Measurements from ENCODE around the gene KCNMA1. TPM values are rescaled to one million over a fixed set of nuclear protein-coding genes. Genes with fewer than 3 reads are reported as not detected.

KCNMA1 gene
- total RNA-seq, 3 donors from 2014 or later, result 13.6 to 37.8 (median 15.1) TPM

DNA sequence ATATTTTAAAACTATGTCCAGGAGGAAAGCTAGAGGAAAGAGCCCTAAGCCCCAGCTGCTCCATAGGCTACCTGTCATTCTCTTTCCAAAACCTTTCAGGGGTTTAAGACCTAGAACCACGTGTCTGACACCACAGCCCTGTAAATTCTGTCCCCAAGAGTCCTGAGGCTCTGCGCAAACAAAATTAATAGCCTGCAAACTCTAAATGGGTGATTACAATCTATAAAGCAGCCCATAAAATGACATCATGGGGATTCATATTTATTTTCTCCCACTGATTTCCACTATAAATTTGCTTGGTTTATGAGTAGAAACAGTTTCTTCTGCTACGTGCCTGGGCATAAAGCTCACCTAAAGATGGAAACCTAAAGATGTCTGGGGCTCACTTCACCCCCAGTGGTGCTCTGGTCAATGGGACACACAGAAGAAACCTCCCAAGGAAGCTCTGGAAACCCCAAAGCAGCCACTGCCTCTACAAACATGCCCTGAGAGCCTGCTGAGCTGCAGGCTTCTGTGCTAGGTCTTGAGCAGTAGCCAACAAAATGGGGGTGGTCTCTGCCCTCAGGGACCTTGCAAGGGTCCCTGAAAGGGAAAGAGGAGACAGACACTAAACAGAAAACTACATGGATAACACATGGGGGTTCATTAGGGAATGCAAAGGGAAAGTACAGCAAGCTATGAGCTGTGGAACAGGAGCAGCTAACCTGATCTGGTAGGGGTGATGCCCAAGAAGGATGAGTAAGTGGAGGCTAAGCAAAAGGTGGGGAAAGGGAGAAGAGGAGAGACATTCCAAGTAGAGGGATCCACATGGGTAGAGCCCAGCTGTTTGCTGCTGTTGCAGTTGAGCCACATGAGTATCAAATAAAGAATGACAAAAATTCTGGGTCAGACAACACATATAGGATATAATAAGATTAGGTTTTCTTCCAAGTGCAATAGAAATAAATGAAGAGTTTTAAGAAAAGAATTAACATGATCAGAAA lies 331.7 kb downstream of the KCNMA1 start:
- no peaks in the 10 kb centered on the region for H3K36me3 ChIP-seq
- no peak overlapping the region for H3K27ac ChIP-seq
- no peaks in the 10 kb centered on the region for H3K27me3 ChIP-seq
- no peaks in the 10 kb centered on the region for H3K4me1 ChIP-seq
- H3K4me3 ChIP-seq, result no peak overlapping the region
- no peak for DNase-seq (ENCODE audit: low spot score in 2 of 2)
- TF ChIP-seq, protein P1, sequence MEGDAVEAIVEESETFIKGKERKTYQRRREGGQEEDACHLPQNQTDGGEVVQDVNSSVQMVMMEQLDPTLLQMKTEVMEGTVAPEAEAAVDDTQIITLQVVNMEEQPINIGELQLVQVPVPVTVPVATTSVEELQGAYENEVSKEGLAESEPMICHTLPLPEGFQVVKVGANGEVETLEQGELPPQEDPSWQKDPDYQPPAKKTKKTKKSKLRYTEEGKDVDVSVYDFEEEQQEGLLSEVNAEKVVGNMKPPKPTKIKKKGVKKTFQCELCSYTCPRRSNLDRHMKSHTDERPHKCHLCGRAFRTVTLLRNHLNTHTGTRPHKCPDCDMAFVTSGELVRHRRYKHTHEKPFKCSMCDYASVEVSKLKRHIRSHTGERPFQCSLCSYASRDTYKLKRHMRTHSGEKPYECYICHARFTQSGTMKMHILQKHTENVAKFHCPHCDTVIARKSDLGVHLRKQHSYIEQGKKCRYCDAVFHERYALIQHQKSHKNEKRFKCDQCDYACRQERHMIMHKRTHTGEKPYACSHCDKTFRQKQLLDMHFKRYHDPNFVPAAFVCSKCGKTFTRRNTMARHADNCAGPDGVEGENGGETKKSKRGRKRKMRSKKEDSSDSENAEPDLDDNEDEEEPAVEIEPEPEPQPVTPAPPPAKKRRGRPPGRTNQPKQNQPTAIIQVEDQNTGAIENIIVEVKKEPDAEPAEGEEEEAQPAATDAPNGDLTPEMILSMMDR (IDR thresholded peaks at IDR 0.05), result no peak
- no peak for TF ChIP-seq POLR2A (IDR thresholded peaks at IDR 0.05)
- no peak for TF ChIP-seq POLR2AphosphoS5 (IDR thresholded peaks at IDR 0.05)
- intact Hi-C loops (cut with DNase I; ENCODE audit: low total_unique reads), result no loop called here
- no peaks in the 10 kb centered on the region for H3K9me3 ChIP-seq

DNA sequence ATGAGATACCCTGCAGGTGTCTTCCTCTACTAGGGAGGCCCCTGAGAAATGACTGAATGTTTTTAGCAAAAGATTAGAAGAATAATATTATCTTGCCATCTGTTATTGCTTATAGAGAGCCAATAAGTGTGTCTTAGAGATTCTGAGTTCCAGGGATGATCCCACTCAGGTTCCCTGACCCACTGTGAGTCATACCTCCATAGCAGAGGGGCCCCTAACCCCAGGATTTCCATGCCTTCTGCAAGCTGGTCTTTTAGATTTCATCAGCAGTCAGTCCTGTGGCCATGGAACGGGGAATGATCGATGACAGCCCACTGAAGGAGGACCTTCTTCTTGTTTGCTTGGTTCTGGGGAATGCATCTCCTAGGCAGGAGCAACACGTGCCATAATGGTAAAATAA lies 333.4 kb downstream of the KCNMA1 start:
- no peak overlapping the region for H3K27ac ChIP-seq
- no peak for TF ChIP-seq POLR2AphosphoS5 (IDR thresholded peaks at IDR 0.05)
- TF ChIP-seq, protein P1 (IDR thresholded peaks at IDR 0.05), result no peak
- no peak for TF ChIP-seq POLR2A (IDR thresholded peaks at IDR 0.05)
- H3K36me3 ChIP-seq, result no peaks in the 10 kb centered on the region
- no peaks in the 10 kb centered on the region for H3K9me3 ChIP-seq
- H3K4me1 ChIP-seq, result no peaks in the 10 kb centered on the region
- no peaks in the 10 kb centered on the region for H3K27me3 ChIP-seq
- no peak for DNase-seq (ENCODE audit: low spot score in 2 of 2)
- intact Hi-C loops (cut with DNase I; ENCODE audit: low total_unique reads), result no loop called here
- H3K4me3 ChIP-seq, result no peak overlapping the region

DNA sequence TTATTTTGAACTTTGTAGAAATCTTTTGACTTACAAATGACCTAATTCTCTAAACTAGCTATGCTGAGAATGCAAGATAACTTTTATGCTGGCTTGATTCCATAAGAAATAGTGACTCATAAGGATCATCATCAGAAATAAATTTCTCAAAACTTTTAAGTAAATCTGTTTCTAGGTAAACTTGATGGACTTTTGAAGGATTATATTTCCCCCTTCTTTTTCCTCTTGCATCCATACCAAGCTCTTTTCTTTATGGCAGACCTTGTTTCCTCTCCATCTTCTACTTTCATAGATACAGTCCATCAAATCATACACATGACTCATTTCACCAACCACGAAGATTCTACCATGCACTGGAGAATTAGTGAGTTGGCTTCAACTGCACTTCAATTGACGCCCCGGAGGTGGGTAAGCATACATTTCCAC lies 336.3 kb downstream of the KCNMA1 start:
- Histone ChIP-seq H3K9me3 (no peaks in the 10 kb centered on the region), H3K27ac (no peak overlapping the region), H3K27me3 (no peaks in the 10 kb centered on the region), H3K36me3 (no peaks in the 10 kb centered on the region), H3K4me1 (no peaks in the 10 kb centered on the region), H3K4me3 (no peak overlapping the region)
- no peak for DNase-seq (ENCODE audit: low spot score in 2 of 2)
- TF ChIP-seq POLR2A (IDR thresholded peaks at IDR 0.05) (no peak), POLR2AphosphoS5 (IDR thresholded peaks at IDR 0.05) (no peak)
- TF ChIP-seq, protein P1 (IDR thresholded peaks at IDR 0.05), result no peak
- intact Hi-C loops (cut with DNase I; ENCODE audit: low total_unique reads), result no loop called here

GRCh38 chr10:77300682-77301302 lies 336.8 kb downstream of the KCNMA1 start:
- no peaks in the 10 kb centered on the region for H3K27me3 ChIP-seq
- H3K27ac ChIP-seq, result no peak overlapping the region
- intact Hi-C loops (cut with DNase I; ENCODE audit: low total_unique reads), result no loop called here
- no peaks in the 10 kb centered on the region for H3K4me1 ChIP-seq
- H3K36me3 ChIP-seq, result no peaks in the 10 kb centered on the region
- H3K4me3 ChIP-seq, result no peak overlapping the region
- H3K9me3 ChIP-seq, result no peaks in the 10 kb centered on the region
- no peak for DNase-seq (ENCODE audit: low spot score in 2 of 2)
- no peak for TF ChIP-seq POLR2A (IDR thresholded peaks at IDR 0.05)
- TF ChIP-seq, protein P1 (IDR thresholded peaks at IDR 0.05), result no peak
- no peak for TF ChIP-seq POLR2AphosphoS5 (IDR thresholded peaks at IDR 0.05)

- Histone ChIP-seq H3K27ac (no peak overlapping the region), H3K36me3 (no peaks in the 10 kb centered on the region), H3K4me1 (no peaks in the 10 kb centered on the region), H3K27me3 (no peaks in the 10 kb centered on the region), H3K9me3 (no peaks in the 10 kb centered on the region), H3K4me3 (no peak overlapping the region)
- no peak for DNase-seq (ENCODE audit: low spot score in 2 of 2)
- TF ChIP-seq, protein P1 (IDR thresholded peaks at IDR 0.05), result no peak
- no peak for TF ChIP-seq POLR2A (IDR thresholded peaks at IDR 0.05)
- no peak for TF ChIP-seq POLR2AphosphoS5 (IDR thresholded peaks at IDR 0.05)
- intact Hi-C loops (cut with DNase I; ENCODE audit: low total_unique reads), result no loop called here
Observed at GRCh38 chr10:77299320-77299719, 338.3 kb downstream of the KCNMA1 start.
